Lower leg skin (tissue), 3 donors: Measurements from ENCODE around the gene RTN1.

Source experiments
- POLR2A ChIP-seq, 2 donors: fragments of 450-650 bp; IDR thresholded peaks; one replicate each; pipeline ENCODE4 v1.6.1; 2016 to 2017; ENCODE audit warnings: antibody characterized with exemption in 2 of 2, mild to moderate bottlenecking in 1 of 2, moderate library complexity in 1 of 2
- TF ChIP-seq, protein P1 (sequence below), 3 donors: fragments of 450-650 bp; IDR thresholded peaks; one replicate each; pipeline ENCODE4 v1.5.1; 2016; ENCODE audit warnings: antibody characterized with exemption in 3 of 3, mild to moderate bottlenecking in 3 of 3, moderate library complexity in 2 of 3

DNA sequence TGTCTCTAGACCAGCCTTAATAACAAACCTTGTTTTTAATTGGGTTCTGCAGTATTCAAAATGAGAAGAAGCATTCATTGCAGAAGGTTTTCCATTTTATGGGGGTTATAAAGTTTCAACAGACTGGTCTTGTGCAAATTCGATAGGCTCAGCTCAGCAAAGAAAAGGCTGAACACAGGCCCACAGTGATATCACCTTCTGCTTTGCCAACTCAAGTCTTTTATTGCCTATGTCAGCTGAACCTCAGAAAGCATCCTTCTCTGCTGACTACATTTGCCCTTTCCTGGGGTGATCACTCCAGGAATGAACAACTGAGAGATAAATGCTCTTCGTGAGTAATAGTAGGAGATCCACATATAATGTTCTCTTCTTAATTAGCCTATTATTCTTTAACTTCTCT, 159.5 kb downstream of the RTN1 start:
- no peak for TF ChIP-seq POLR2A (IDR thresholded peaks at IDR 0.05)
- TF ChIP-seq, protein P1, sequence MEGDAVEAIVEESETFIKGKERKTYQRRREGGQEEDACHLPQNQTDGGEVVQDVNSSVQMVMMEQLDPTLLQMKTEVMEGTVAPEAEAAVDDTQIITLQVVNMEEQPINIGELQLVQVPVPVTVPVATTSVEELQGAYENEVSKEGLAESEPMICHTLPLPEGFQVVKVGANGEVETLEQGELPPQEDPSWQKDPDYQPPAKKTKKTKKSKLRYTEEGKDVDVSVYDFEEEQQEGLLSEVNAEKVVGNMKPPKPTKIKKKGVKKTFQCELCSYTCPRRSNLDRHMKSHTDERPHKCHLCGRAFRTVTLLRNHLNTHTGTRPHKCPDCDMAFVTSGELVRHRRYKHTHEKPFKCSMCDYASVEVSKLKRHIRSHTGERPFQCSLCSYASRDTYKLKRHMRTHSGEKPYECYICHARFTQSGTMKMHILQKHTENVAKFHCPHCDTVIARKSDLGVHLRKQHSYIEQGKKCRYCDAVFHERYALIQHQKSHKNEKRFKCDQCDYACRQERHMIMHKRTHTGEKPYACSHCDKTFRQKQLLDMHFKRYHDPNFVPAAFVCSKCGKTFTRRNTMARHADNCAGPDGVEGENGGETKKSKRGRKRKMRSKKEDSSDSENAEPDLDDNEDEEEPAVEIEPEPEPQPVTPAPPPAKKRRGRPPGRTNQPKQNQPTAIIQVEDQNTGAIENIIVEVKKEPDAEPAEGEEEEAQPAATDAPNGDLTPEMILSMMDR (IDR thresholded peaks at IDR 0.05), result no peak
